ENCODE measurements around the gene ACSS1. TPM values are rescaled to one million over a fixed set of nuclear protein-coding genes. Genes with fewer than 3 reads are reported as not detected.
A peak's percentile ranks its signal among the peaks of the same experiment; 100 is the strongest.

The ACSS1 gene
- total RNA-seq, 1 donor, result 3.5 TPM

- TF ChIP-seq CTCF (IDR thresholded peaks at IDR 0.05; ENCODE audit: insufficient read depth, low read depth, low read length), result no peak
- DNase-seq (ENCODE audit: low read depth), result no peak
- no peak overlapping the region for H3K4me3 ChIP-seq (ENCODE audit: low read depth, low read length)
Measured at GRCh38 chr20:25071734-25072133, 13.8 kb upstream of the ACSS1 start.

- no peak for TF ChIP-seq CTCF (IDR thresholded peaks at IDR 0.05; ENCODE audit: insufficient read depth, low read depth, low read length)
- no peak for DNase-seq (ENCODE audit: low read depth)
- H3K4me3 ChIP-seq (ENCODE audit: low read depth, low read length), result no peak overlapping the region
Measured at GRCh38 chr20:25070821-25071473, 13.0 kb upstream of the ACSS1 start.

GRCh38 chr20:25067102-25067987 lies 9.4 kb upstream of the ACSS1 start:
- no peak for TF ChIP-seq CTCF (IDR thresholded peaks at IDR 0.05; ENCODE audit: insufficient read depth, low read depth, low read length)
- DNase-seq (ENCODE audit: low read depth), result no peak
- no peak overlapping the region for H3K4me3 ChIP-seq (ENCODE audit: low read depth, low read length)

GRCh38 chr20:25066386-25066785 lies 8.4 kb upstream of the ACSS1 start:
- TF ChIP-seq CTCF (IDR thresholded peaks at IDR 0.05; ENCODE audit: insufficient read depth, low read depth, low read length), result no peak
- no peak overlapping the region for H3K4me3 ChIP-seq (ENCODE audit: low read depth, low read length)
- DNase-seq (ENCODE audit: low read depth), result no peak

GRCh38 chr20:25065625-25066338 lies 7.8 kb upstream of the ACSS1 start:
- H3K4me3 ChIP-seq (ENCODE audit: low read depth, low read length), result no peak overlapping the region
- DNase-seq (ENCODE audit: low read depth), result peak; percentile 64
- peak; percentile 79 for TF ChIP-seq CTCF (IDR thresholded peaks at IDR 0.05; ENCODE audit: insufficient read depth, low read depth, low read length)

GRCh38 chr20:25065072-25065624 lies 7.2 kb upstream of the ACSS1 start:
- DNase-seq (ENCODE audit: low read depth), result no peak
- no peak for TF ChIP-seq CTCF (IDR thresholded peaks at IDR 0.05; ENCODE audit: insufficient read depth, low read depth, low read length)
- no peak overlapping the region for H3K4me3 ChIP-seq (ENCODE audit: low read depth, low read length)

All from fibroblast of villous mesenchyme (primary cell).